Pancreas (tissue), 10 donors: ENCODE data around the gene TMEM123. TPM values are rescaled to one million over a fixed set of nuclear protein-coding genes. Genes with fewer than 3 reads are reported as not detected.
A peak's percentile ranks its signal among the peaks of the same experiment; 100 is the strongest.
"Not testable (repeated sequence)": the region's sequence is repeated elsewhere in the genome, so short reads cannot be mapped to it uniquely, and the experiment has no call there.

ENCODE experiments used
- ATAC-seq, 4 donors: fragments of 200-7000 bp; cut with Tn5 transposase; one replicate each; pipeline versions ENCODE4 v1.8.0 to v1.9.1; 2020; ENCODE audit warnings: mild to moderate bottlenecking in 4 of 4, moderate library complexity in 4 of 4
- DNase-seq, 6 donors: peaks; one replicate each; pipeline ENCODE4 v3.0.0-alpha.2; 2020
- FAIRE-seq: peaks from 2 replicates; lab custom pipeline; 2012; peaks lifted over from hg19 to GRCh38; lab: Jason Lieb, UNC
- H3K27ac ChIP-seq, 4 donors: fragments of 200-600 bp; sonication (generic); 1 replicate in 3 of 4; 2 replicates in 1 of 4; pipeline versions ENCODE4 v1.5.0 to v1.8.0; 2020
- H3K27me3 ChIP-seq, 4 donors: fragments of 200-600 bp; one replicate each; pipeline ENCODE4 v1.8.0; 2021
- H3K36me3 ChIP-seq, 3 donors: fragments of 200-600 bp; sonication (generic) in 1 of 3; one replicate each; pipeline versions ENCODE4 v1.5.0 to v1.8.0; 2020 to 2021
- H3K4me1 ChIP-seq, 3 donors: fragments of 200-600 bp; one replicate each; pipeline ENCODE4 v1.8.0; 2021
- H3K4me3 ChIP-seq, 4 donors: fragments of 200-600 bp; sonication (generic) in 2 of 4; one replicate each; pipeline versions ENCODE4 v1.5.0 to v1.8.0; 2020 to 2021
- H3K9me3 ChIP-seq, 4 donors: fragments of 200-600 bp; one replicate each; pipeline ENCODE4 v1.8.0; 2021
- WGBS, 2 donors: extraction: QIAGEN DNeasy Blood & Tissue Kit; methylation state at CpG; one replicate each; pipeline ENCODE4 v1.1.7; 2013; 5-methylcytosine and 5-hydroxymethylcytosine counted together
- intact Hi-C, 3 donors: fragments of 100-400 bp; cut with DNase I; formaldehyde crosslinking; loops; one replicate each; pipeline versions ENCODE4 v1.11.1 to v1.14.2; 2022
- polyA plus RNA-seq, 2 donors: library from polyadenylated mRNA; stranded (reverse); fragments of 200-250 nt; gene quantifications; one replicate each; pipeline ENCODE4 v1.2.3, GENCODE V29; 2013
- total RNA-seq, 6 donors: library from RNA; stranded (reverse); fragmentation: NEBNext Ultra II Directional in 4 of 6; extraction: Animal tissue kit (Norgen Biotek cat#: 25700) in 4 of 6; gene quantifications; one replicate each; pipeline versions ENCODE4 v1.2.1 to v1.2.4, GENCODE V29; 2021 to 2023
- TF ChIP-seq, protein P1 (sequence below), 4 donors: fragments of 200-600 bp; sonication (generic) in 3 of 4; IDR thresholded peaks; one replicate each; pipeline versions ENCODE4 v1.5.0 to v1.8.0; 2021; ENCODE audit warnings: antibody characterized with exemption in 4 of 4
- donor health status: healthy with polysubstance abuse.
- donor health status: DM: no; HTN: no; CAD: no; lungs with moderate emphysema.
- donor health status: DM: no; HTN: no; CAD: no.
- donor health status: control.
- donor health status: control.
- donor health status: Bipolar disorder and iron deficiency.
- donor health status: DM: yes; HTN: yes; CAD: no.
- donor health status: DM: no; HTN: no; CAD: no.
- donor health status: DM: no; HTN: no; CAD: no.
- donor health status: DM: yes; HTN: yes; CAD: no.

Gene TMEM123
- total and polyA plus RNA-seq, 8 donors: 18.7 to 122 (median 55.2) TPM

DNA sequence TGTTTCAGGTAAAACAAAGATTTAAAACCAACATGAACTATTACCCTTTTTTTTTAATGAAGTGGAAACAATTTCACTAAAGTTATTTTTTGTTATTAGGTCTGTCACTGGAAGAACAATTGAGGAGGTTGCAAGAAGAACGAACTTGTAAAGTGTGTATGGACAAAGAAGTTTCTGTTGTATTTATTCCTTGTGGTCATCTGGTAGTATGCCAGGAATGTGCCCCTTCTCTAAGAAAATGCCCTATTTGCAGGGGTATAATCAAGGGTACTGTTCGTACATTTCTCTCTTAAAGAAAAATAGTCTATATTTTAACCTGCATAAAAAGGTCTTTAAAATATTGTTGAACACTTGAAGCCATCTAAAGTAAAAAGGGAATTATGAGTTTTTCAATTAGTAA lies 74.7 kb downstream of the TMEM123 start:
- H3K36me3 ChIP-seq: peaks cover 0 to 30% (median 9%) of the 10 kb centered on the region in 3 donors
- WGBS, 2 donors: 70 to 78% methylated on average over 2 of the region's 2 CpGs
- intact Hi-C loops: no loop called here

DNA sequence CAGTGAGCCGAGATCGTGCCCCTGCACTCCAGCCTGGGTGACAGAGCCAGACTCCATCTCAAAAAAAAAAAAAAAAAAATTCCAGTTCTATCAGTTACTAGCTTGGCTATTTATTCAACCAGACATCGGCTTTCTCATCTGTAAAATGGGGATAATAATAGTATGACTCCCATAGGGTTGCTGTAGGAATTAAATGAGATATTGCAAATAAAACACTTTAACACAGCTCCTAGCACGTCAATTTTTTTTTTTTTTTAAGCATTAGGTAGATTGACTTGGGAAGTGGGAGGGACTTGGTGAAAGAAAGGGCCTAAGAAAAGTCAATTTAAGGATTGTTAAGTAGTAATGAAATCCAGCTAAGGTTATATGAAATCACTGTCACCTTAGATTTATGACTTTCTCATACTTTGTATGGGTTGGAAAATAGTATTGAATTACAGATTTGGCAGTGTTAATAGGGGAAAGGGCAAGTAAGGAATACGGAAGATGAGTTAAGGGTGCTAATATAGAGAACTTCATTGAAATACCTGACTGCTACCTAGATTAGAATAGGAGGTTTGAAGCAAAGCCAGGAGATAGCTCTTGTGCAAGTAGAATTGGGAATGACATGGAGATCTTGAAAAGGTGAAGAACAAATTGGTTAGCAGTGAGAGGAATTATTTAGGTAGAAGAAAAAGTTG lies 76.7 kb downstream of the TMEM123 start:
- 55 to 61% methylated on average over 5 of the region's 5 CpGs for WGBS, 2 donors
- Histone ChIP-seq H3K4me3 (no peak overlapping the region), H3K27ac (no peak overlapping the region), H3K4me1 (peaks cover 0 to 13% (median 12%) of the 10 kb centered on the region in 3 donors), H3K27me3 (no peaks in the 10 kb centered on the region), H3K9me3 (no peaks in the 10 kb centered on the region), H3K36me3 (peaks cover 0 to 28% (median 9%) of the 10 kb centered on the region in 3 donors)
- DNase-seq: no peak
- TF ChIP-seq, protein P1, sequence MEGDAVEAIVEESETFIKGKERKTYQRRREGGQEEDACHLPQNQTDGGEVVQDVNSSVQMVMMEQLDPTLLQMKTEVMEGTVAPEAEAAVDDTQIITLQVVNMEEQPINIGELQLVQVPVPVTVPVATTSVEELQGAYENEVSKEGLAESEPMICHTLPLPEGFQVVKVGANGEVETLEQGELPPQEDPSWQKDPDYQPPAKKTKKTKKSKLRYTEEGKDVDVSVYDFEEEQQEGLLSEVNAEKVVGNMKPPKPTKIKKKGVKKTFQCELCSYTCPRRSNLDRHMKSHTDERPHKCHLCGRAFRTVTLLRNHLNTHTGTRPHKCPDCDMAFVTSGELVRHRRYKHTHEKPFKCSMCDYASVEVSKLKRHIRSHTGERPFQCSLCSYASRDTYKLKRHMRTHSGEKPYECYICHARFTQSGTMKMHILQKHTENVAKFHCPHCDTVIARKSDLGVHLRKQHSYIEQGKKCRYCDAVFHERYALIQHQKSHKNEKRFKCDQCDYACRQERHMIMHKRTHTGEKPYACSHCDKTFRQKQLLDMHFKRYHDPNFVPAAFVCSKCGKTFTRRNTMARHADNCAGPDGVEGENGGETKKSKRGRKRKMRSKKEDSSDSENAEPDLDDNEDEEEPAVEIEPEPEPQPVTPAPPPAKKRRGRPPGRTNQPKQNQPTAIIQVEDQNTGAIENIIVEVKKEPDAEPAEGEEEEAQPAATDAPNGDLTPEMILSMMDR (IDR thresholded peaks at IDR 0.05): no peak
- FAIRE-seq: no peak
- intact Hi-C loops: no loop called here
- ATAC-seq: peak in 2 of 4 donors; percentile 5 to 10

More for the DNA sequence above, 74.7 kb downstream of the TMEM123 start:
- no peak overlapping the region for H3K27ac ChIP-seq
- H3K4me1 ChIP-seq: peaks cover 0 to 15% (median 13%) of the 10 kb centered on the region in 3 donors
- no peak for ATAC-seq
- DNase-seq: no peak
- no peak overlapping the region for H3K4me3 ChIP-seq
- no peaks in the 10 kb centered on the region for H3K9me3 ChIP-seq
- no peaks in the 10 kb centered on the region for H3K27me3 ChIP-seq
- TF ChIP-seq, protein P1 (IDR thresholded peaks at IDR 0.05): no peak
- no peak for FAIRE-seq

DNA sequence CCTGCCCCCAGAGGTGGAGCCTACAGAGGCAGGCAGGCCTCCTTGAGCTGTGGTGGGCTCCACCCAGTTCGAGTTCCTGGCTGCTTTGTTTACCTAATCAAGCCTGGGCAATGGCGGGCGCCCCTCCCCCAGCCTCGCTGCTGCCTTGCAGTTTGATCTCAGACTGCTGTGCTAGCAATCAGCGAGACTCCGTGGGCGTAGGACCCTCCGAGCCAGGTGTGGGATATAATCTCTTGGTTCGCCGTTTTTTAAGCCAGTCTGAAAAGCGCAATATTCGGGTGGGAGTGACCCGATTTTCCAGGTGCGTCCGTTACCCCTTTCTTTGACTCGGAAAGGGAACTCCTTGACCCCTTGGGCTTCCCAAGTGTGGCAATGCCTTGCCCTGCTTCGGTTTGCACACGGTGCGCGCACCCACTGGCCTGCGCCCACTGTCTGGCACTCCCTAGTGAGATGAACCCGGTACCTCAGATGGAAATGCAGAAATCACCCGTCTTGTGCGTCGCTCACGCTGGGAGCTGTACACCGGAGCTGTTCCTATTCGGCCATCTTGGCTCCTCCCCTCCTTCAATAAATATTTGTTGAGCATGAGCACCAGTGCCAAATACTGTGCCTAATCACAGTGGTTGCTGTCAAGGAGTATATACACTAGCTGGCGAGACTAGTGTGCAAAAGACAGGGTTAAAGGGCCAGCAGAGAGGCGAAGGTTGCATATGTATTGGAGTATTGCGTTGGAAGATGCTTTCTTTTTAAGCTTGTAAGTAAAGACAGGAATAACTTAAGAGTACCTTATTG lies 77.7 kb downstream of the TMEM123 start:
- peak in 4 of 6 donors; percentile 40 to 73 (median 66) for DNase-seq
- intact Hi-C loops, H3K27me3 ChIP-seq, H3K9me3 ChIP-seq, FAIRE-seq: not testable (repeated sequence)
- Histone ChIP-seq H3K36me3 (peaks cover 0 to 18% (median 9%) of the 10 kb centered on the region in 3 donors), H3K4me3 (peak overlapping the region in 3 of 4 donors; percentile 19 to 41 (median 36)), H3K27ac (peak overlapping the region in 3 of 4 donors; percentile 10 to 63 (median 59)), H3K4me1 (peaks cover 0 to 13% (median 12%) of the 10 kb centered on the region in 3 donors)
- WGBS, 2 donors: 41 to 49% methylated on average over 28 to 31 of the region's 31 CpGs
- ATAC-seq: peak; percentile 96 to 100 (median 100)

DNA sequence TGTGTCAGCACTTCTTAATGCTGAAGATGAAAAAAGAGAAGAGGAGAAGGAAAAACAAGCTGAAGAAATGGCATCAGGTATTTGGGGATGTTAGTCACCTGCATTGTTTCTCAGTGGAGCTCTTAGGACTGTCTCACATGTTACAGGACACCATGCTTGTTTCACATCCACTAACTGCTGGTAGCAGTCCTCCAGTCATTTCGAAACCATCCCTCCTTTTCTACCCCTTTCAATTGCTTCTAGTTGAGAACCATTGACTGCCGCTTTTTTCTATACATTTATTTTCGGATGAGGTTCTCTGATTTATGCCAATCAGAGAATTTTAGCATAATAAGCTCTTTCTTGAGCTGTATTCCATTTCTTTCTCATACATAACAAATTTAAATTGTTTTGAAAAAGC lies 84.1 kb downstream of the TMEM123 start:
- no peak overlapping the region for H3K27ac ChIP-seq
- H3K9me3 ChIP-seq: no peaks in the 10 kb centered on the region
- FAIRE-seq: no peak
- no peak overlapping the region for H3K4me3 ChIP-seq
- no peaks in the 10 kb centered on the region for H3K27me3 ChIP-seq
- peaks cover 0 to 41% (median 12%) of the 10 kb centered on the region in 3 donors for H3K36me3 ChIP-seq
- ATAC-seq: no peak
- DNase-seq: no peak
- intact Hi-C loops: loop anchor here in 1 of 3 donors (10.0 kb wide), 1 partner anchor 126 kb away; no protein-coding TSS in a partner anchor
- 96 to 97% methylated on average over 3 of the region's 3 CpGs for WGBS, 2 donors
- TF ChIP-seq, protein P1 (IDR thresholded peaks at IDR 0.05): no peak
- H3K4me1 ChIP-seq: no peaks in the 10 kb centered on the region

DNA sequence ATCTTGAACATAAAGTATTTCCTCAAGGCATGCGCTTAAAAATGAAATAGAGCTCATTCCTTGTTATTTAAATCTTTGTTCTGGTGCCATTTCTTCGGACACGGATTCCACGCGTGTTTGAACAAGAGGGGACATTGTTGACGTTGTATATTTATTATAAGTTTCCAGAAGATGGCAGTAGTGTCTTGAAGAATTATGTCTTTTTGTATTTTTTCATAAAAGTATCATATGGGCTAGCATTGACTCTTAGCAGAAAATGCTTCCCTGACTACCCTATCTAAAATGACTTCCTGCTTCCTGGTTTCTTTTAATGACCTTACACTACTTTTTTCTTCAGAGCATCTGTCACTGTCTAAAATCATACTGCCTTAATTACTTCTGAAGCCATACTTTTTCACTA lies 85.2 kb downstream of the TMEM123 start:
- Histone ChIP-seq H3K27ac (peak overlapping the region in 2 of 4 donors; percentile 28), H3K4me3 (no peak overlapping the region), H3K36me3 (peaks cover 0 to 47% (median 18%) of the 10 kb centered on the region in 3 donors), H3K27me3 (no peaks in the 10 kb centered on the region), H3K9me3 (no peaks in the 10 kb centered on the region), H3K4me1 (no peaks in the 10 kb centered on the region)
- peak; percentile 28 to 59 (median 50) for ATAC-seq
- DNase-seq: no peak
- intact Hi-C loops: loop anchor here in 1 of 3 donors (10.0 kb wide), 1 partner anchor 127 kb away; no protein-coding TSS in a partner anchor
- no peak for FAIRE-seq
- WGBS, 2 donors: 31 to 32% methylated on average over 6 of the region's 6 CpGs
- TF ChIP-seq, protein P1 (IDR thresholded peaks at IDR 0.05): no peak
